SK-N-SH treated with all-trans-retinoic acid at 6 μM for 48 hours (cell line): Measurements from ENCODE around the gene EARS2.

Experiments
- ATAC-seq: fragments of 200-7000 bp; cut with Tn5 transposase; 3 replicates; pipeline ENCODE4 v1.9.1; 2020; ENCODE audit warnings: mild to moderate bottlenecking, moderate library complexity
- ARNTL ChIP-seq: fragments of 450-650 bp; formaldehyde crosslinking; IDR thresholded peaks from 2 replicates; pipeline ENCODE4 v1.5.0; 2020; ENCODE audit warnings: low read depth, mild to moderate bottlenecking, moderate library complexity, borderline replicate concordance
- BACH2 ChIP-seq: fragments of 250-450 bp; sonication (Bioruptor Pico); IDR thresholded peaks from 2 replicates; pipeline ENCODE4 v1.9.0; 2021; ENCODE audit warnings: mild to moderate bottlenecking, borderline replicate concordance
- CREB5 ChIP-seq: fragments of 250-450 bp; sonication (Bioruptor Pico); IDR thresholded peaks from 2 replicates; pipeline ENCODE4 v1.5.1; 2020; ENCODE audit warnings: low read depth, mild to moderate bottlenecking, moderate library complexity
- CSDC2 ChIP-seq: fragments of 250-450 bp; sonication (Bioruptor Pico); IDR thresholded peaks from 2 replicates; pipeline ENCODE4 v1.5.0; 2020; ENCODE audit warnings: mild to moderate bottlenecking, moderate library complexity
- ESRRG ChIP-seq: fragments of 250-450 bp; sonication (Bioruptor Pico); IDR thresholded peaks from 2 replicates; pipeline ENCODE4 v1.6.1; 2021; ENCODE audit warnings: mild to moderate bottlenecking
- GLIS3 ChIP-seq: fragments of 250-450 bp; sonication (Bioruptor Pico); IDR thresholded peaks from 2 replicates; pipeline ENCODE4 v1.5.0; 2020; ENCODE audit warnings: mild to moderate bottlenecking, moderate library complexity
- ISL1 ChIP-seq: fragments of 250-450 bp; sonication (Bioruptor Pico); IDR thresholded peaks from 2 replicates; pipeline ENCODE4 v2.1.2; 2022; ENCODE audit warnings: mild to moderate bottlenecking, moderate library complexity
- OSR1 ChIP-seq: fragments of 250-450 bp; sonication (Bioruptor Pico); IDR thresholded peaks from 2 replicates; pipeline ENCODE4 v1.8.0; 2022; ENCODE audit warnings: moderate library complexity, mild to moderate bottlenecking, inconsistent platforms
- PATZ1 ChIP-seq: fragments of 250-450 bp; sonication (Bioruptor Pico); IDR thresholded peaks from 2 replicates; pipeline ENCODE4 v1.8.0; 2020; ENCODE audit warnings: mild to moderate bottlenecking, moderate library complexity, borderline replicate concordance
- POU6F1 ChIP-seq: fragments of 250-450 bp; sonication (Bioruptor Pico); IDR thresholded peaks from 2 replicates; pipeline ENCODE4 v1.8.0; 2021; ENCODE audit warnings: low read depth, mild to moderate bottlenecking, moderate library complexity, borderline replicate concordance
- PPARA ChIP-seq: fragments of 250-450 bp; sonication (Bioruptor Pico); IDR thresholded peaks from 2 replicates; pipeline ENCODE4 v1.5.0; 2020; ENCODE audit warnings: mild to moderate bottlenecking, borderline replicate concordance
- RARB ChIP-seq: fragments of 250-450 bp; sonication (Bioruptor Pico); IDR thresholded peaks from 2 replicates; pipeline ENCODE4 v1.8.0; 2021; ENCODE audit warnings: mild to moderate bottlenecking, moderate library complexity
- SNAI2 ChIP-seq: fragments of 250-450 bp; sonication (Bioruptor Pico); IDR thresholded peaks from 2 replicates; pipeline ENCODE4 v1.5.0; 2020; ENCODE audit warnings: mild to moderate bottlenecking, moderate library complexity
- TOX ChIP-seq: fragments of 250-450 bp; sonication (Bioruptor Pico); IDR thresholded peaks from 2 replicates; pipeline ENCODE4 v1.8.0; 2021; ENCODE audit warnings: mild to moderate bottlenecking, moderate library complexity, borderline replicate concordance
- TSHZ2 ChIP-seq: fragments of 250-450 bp; sonication (Bioruptor Pico); IDR thresholded peaks from 2 replicates; pipeline ENCODE4 v1.5.0; 2020; ENCODE audit warnings: mild to moderate bottlenecking, moderate library complexity
- ZC3H10 ChIP-seq: fragments of 250-450 bp; sonication (Bioruptor Pico); IDR thresholded peaks from 2 replicates; pipeline ENCODE4 v1.5.1; 2021; ENCODE audit warnings: mild to moderate bottlenecking, moderate library complexity
- ZFP3 ChIP-seq: fragments of 250-450 bp; sonication (Bioruptor Pico); IDR thresholded peaks from 2 replicates; pipeline ENCODE4 v1.5.0; 2020; ENCODE audit warnings: mild to moderate bottlenecking, moderate library complexity
- ZFP30 ChIP-seq: fragments of 450-650 bp; formaldehyde crosslinking; IDR thresholded peaks from 2 replicates; pipeline ENCODE4 v1.5.0; 2022; ENCODE audit warnings: mild to moderate bottlenecking, moderate library complexity
- ZNF565 ChIP-seq: fragments of 450-650 bp; formaldehyde crosslinking; conservative IDR thresholded peaks from 2 replicates; pipeline ENCODE4 v1.5.0; 2020; ENCODE audit warnings: low read depth, mild to moderate bottlenecking, moderate library complexity
- ZNF70 ChIP-seq: fragments of 450-650 bp; formaldehyde crosslinking; IDR thresholded peaks from 2 replicates; pipeline ENCODE4 v1.5.0; 2020; ENCODE audit warnings: mild to moderate bottlenecking, moderate library complexity
- ZNF8 ChIP-seq: fragments of 450-650 bp; formaldehyde crosslinking; IDR thresholded peaks from 2 replicates; pipeline ENCODE4 v1.5.0; 2020; ENCODE audit warnings: mild to moderate bottlenecking, moderate library complexity

The EARS2 gene

GRCh38 chr16:23595246-23595950 lies 38.2 kb upstream of the EARS2 start (continued):
- TF ChIP-seq POU6F1 (CRISPR knock-in tag) = no peak
- TF ChIP-seq, all 23 proteins: peak for 0

- TF ChIP-seq CSDC2 (no peak), ZFP3 (CRISPR knock-in tag) (no peak), GLIS3 (CRISPR knock-in tag) (no peak), CREB5 (CRISPR knock-in tag) (no peak), TOX (no peak), RARB (CRISPR knock-in tag) (no peak), ESRRG (CRISPR knock-in tag) (no peak), ZNF565 (no peak), ZC3H10 (CRISPR knock-in tag) (no peak), ZFP30 (CRISPR knock-in tag) (no peak), OSR1 (CRISPR knock-in tag) (no peak), PPARA (no peak), POU6F1 (CRISPR knock-in tag) (no peak), PATZ1 (CRISPR knock-in tag) (no peak), BACH2 (CRISPR knock-in tag) (no peak), ISL1 (CRISPR knock-in tag) (no peak), ARNTL (no peak), SNAI2 (CRISPR knock-in tag) (no peak), ZNF8 (no peak), TSHZ2 (CRISPR knock-in tag) (no peak)
Observed at GRCh38 chr16:23594186-23594585, 37.0 kb upstream of the EARS2 start.

GRCh38 chr16:23590181-23590580 lies 33.0 kb upstream of the EARS2 start:
- no peak for ATAC-seq
- no peak for TF ChIP-seq BACH2 (CRISPR knock-in tag)
- TF ChIP-seq ZNF565 = no peak
- TF ChIP-seq TOX = no peak
- TF ChIP-seq, all 23 proteins: peak for 0

More at GRCh38 chr16:23594186-23594585, 37.0 kb upstream of the EARS2 start:
- ATAC-seq = no peak

GRCh38 chr16:23587726-23588125 lies 30.6 kb upstream of the EARS2 start:
- ATAC-seq = peak; percentile 73; the same call in 2 of the 3 replicates
- TF ChIP-seq GLIS3 (CRISPR knock-in tag) (no peak), PATZ1 (CRISPR knock-in tag) (no peak), OSR1 (CRISPR knock-in tag) (no peak), SNAI2 (CRISPR knock-in tag) (no peak), CSDC2 (no peak), TSHZ2 (CRISPR knock-in tag) (no peak), ARNTL (no peak), ZNF8 (no peak), ZNF70 (no peak)
